ENCODE results near the gene SLC10A3. TPM values are rescaled to one million over a fixed set of nuclear protein-coding genes. Genes with fewer than 3 reads are reported as not detected.
A peak's percentile ranks its signal among the peaks of the same experiment; 100 is the strongest.

SLC10A3 gene
- total and polyA plus RNA-seq, 2 of the 13 experiments (the other 11 are each of a cell fraction or from before 2014, with no cell fraction given), result 10.1 to 11.5 TPM

- TF ChIP-seq, protein P1, sequence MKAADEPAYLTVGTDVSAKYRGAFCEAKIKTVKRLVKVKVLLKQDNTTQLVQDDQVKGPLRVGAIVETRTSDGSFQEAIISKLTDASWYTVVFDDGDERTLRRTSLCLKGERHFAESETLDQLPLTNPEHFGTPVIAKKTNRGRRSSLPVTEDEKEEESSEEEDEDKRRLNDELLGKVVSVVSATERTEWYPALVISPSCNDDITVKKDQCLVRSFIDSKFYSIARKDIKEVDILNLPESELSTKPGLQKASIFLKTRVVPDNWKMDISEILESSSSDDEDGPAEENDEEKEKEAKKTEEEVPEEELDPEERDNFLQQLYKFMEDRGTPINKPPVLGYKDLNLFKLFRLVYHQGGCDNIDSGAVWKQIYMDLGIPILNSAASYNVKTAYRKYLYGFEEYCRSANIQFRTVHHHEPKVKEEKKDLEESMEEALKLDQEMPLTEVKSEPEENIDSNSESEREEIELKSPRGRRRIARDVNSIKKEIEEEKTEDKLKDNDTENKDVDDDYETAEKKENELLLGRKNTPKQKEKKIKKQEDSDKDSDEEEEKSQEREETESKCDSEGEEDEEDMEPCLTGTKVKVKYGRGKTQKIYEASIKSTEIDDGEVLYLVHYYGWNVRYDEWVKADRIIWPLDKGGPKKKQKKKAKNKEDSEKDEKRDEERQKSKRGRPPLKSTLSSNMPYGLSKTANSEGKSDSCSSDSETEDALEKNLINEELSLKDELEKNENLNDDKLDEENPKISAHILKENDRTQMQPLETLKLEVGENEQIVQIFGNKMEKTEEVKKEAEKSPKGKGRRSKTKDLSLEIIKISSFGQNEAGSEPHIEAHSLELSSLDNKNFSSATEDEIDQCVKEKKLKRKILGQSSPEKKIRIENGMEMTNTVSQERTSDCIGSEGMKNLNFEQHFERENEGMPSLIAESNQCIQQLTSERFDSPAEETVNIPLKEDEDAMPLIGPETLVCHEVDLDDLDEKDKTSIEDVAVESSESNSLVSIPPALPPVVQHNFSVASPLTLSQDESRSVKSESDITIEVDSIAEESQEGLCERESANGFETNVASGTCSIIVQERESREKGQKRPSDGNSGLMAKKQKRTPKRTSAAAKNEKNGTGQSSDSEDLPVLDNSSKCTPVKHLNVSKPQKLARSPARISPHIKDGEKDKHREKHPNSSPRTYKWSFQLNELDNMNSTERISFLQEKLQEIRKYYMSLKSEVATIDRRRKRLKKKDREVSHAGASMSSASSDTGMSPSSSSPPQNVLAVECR (CRISPR knock-in tag; IDR thresholded peaks at IDR 0.05; ENCODE audit: borderline replicate concordance), result 0 out of 2 replicates have a peak, but pooled peaks have one; percentile 5
- TF ChIP-seq FOXJ3 (CRISPR knock-in tag; IDR thresholded peaks at IDR 0.05; ENCODE audit: borderline replicate concordance) (no peak), ZIK1 (CRISPR knock-in tag; IDR thresholded peaks at IDR 0.05; ENCODE audit: borderline replicate concordance, low read depth) (no peak), SNRNP70 (IDR thresholded peaks at IDR 0.05; ENCODE audit: low read depth, low read length) (no peak), ZNF264 (CRISPR knock-in tag; IDR thresholded peaks at IDR 0.05) (no peak), HOXA5 (CRISPR knock-in tag; IDR thresholded peaks at IDR 0.05) (no peak), PLSCR1 (CRISPR knock-in tag; IDR thresholded peaks at IDR 0.05; ENCODE audit: borderline replicate concordance) (no peak), ZBTB46 (CRISPR knock-in tag; IDR thresholded peaks at IDR 0.05; ENCODE audit: borderline replicate concordance) (no peak), PPARG (CRISPR knock-in tag; conservative IDR thresholded peaks at IDR 0.05) (no peak), ZNF460 (CRISPR knock-in tag; IDR thresholded peaks at IDR 0.05; ENCODE audit: borderline replicate concordance) (peak; percentile 38; the same call in 1 of the 2 replicates), TCF12 (IDR thresholded peaks at IDR 0.05) (no peak), TCF12 (CRISPR knock-in tag; IDR thresholded peaks at IDR 0.05) (no peak), CENPX (CRISPR knock-in tag; IDR thresholded peaks at IDR 0.05) (no peak), MAFK (conservative IDR thresholded peaks at IDR 0.05 in 1 of 2, IDR thresholded peaks at IDR 0.05 in 1 of 2; ENCODE audit: low read length in 2 of 2) (no peak), SNAI1 (CRISPR knock-in tag; IDR thresholded peaks at IDR 0.05; ENCODE audit: borderline replicate concordance) (no peak), ZNF639 (CRISPR knock-in tag; conservative IDR thresholded peaks at IDR 0.05) (no peak), ELF3 (CRISPR knock-in tag; IDR thresholded peaks at IDR 0.05) (no peak), POLR2A (IDR thresholded peaks at IDR 0.05; ENCODE audit: insufficient read depth in 1 of 2, low read depth in 2 of 2, low read length in 2 of 2) (no peak), FLYWCH1 (CRISPR knock-in tag; IDR thresholded peaks at IDR 0.05) (no peak), NR2F6 (IDR thresholded peaks at IDR 0.05) (no peak), NR2F6 (CRISPR knock-in tag; IDR thresholded peaks at IDR 0.05) (no peak), ZNF496 (CRISPR knock-in tag; IDR thresholded peaks at IDR 0.05; ENCODE audit: insufficient replicate concordance) (no peak)
- TF ChIP-seq, protein P2, sequence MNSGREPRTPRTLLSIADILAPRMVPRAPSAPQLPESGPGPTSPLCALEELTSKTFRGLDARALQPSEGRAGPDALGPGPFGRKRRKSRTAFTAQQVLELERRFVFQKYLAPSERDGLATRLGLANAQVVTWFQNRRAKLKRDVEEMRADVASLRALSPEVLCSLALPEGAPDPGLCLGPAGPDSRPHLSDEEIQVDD (CRISPR knock-in tag; IDR thresholded peaks at IDR 0.05; ENCODE audit: borderline replicate concordance), result no peak
Observed at GRCh38 chrX:154457491-154458115, 32.8 kb downstream of the SLC10A3 start (continued).

Data from HepG2 (cell line).